SU-DHL-6 (cell line): ENCODE measurements around the gene HS3ST3A1.

Experiments used
- H2AFZ ChIP-seq: fragments of 200-600 bp; sonication (generic); 2 replicates; pipeline ENCODE4 v1.6.1; 2014; ENCODE audit warnings: low read depth, mild to moderate bottlenecking, moderate library complexity, mixed read lengths, antibody characterized with exemption, low read length; ENCODE audit not compliant: severe bottlenecking
- H3F3A ChIP-seq: fragments of 200-600 bp; shearing (Covaris generic); 2 replicates; pipeline ENCODE4 v1.6.0; 2016; ENCODE audit warnings: antibody characterized with exemption, mild to moderate bottlenecking; ENCODE audit not compliant: insufficient read depth
- H3K27ac ChIP-seq: fragments of 200-600 bp; sonication (generic); 2 replicates; pipeline ENCODE4 v1.5.1; 2016; ENCODE audit warnings: low read depth, mild to moderate bottlenecking, low read length, moderate library complexity, mixed read lengths
- H3K27me3 ChIP-seq: fragments of 200-600 bp; sonication (generic), shearing (Covaris generic); 2 replicates; pipeline ENCODE4 v1.6.0; 2014; ENCODE audit warnings: mild to moderate bottlenecking, low read length
- H3K36me3 ChIP-seq: fragments of 200-600 bp; sonication (generic); 2 replicates; pipeline ENCODE4 v1.6.1; 2014; ENCODE audit warnings: mild to moderate bottlenecking, low read length, mixed read lengths
- H3K4me2 ChIP-seq: fragments of 300-600, 200-600 bp; shearing (Covaris generic), sonication (generic); 2 replicates; pipeline ENCODE4 v1.6.0; 2014; ENCODE audit warnings: low read length, low read depth, mild to moderate bottlenecking; ENCODE audit not compliant: poor library complexity, severe bottlenecking
- H3K4me3 ChIP-seq: fragments of 200-600 bp; sonication (generic); 2 replicates; pipeline ENCODE4 v1.5.1; 2014; ENCODE audit warnings: antibody characterized with exemption, low read length, mild to moderate bottlenecking, mixed read lengths; ENCODE audit not compliant: insufficient read depth, poor library complexity, severe bottlenecking
- H3K79me2 ChIP-seq: fragments of 200-600 bp; sonication (generic); 2 replicates; pipeline ENCODE4 v1.6.1; 2014; ENCODE audit warnings: mild to moderate bottlenecking, low read length, moderate library complexity; ENCODE audit not compliant: insufficient read depth
- H3K9ac ChIP-seq: fragments of 200-600 bp; sonication (generic); 2 replicates; pipeline ENCODE4 v1.7.0; 2014; ENCODE audit warnings: mild to moderate bottlenecking, low read length
- H3K9me2 ChIP-seq: fragments of 200-600 bp; sonication (generic); replicated peaks from 2 replicates; pipeline ENCODE4 v1.6.1; 2014; ENCODE audit warnings: low read length; ENCODE audit not compliant: insufficient read depth
- H3K9me3 ChIP-seq: fragments of 200-600 bp; sonication (generic); 2 replicates; pipeline ENCODE4 v1.6.1; 2014; ENCODE audit warnings: low read length, mixed read lengths; ENCODE audit not compliant: insufficient read depth
- H4K20me1 ChIP-seq: fragments of 200-600 bp; sonication (generic); 2 replicates; pipeline ENCODE4 v1.6.1; 2014; ENCODE audit warnings: low read depth, mild to moderate bottlenecking, antibody characterized with exemption, low read length, moderate library complexity, mixed read lengths
- CTCF ChIP-seq: fragments of 200-600 bp; sonication (generic); IDR thresholded peaks from one replicate; pipeline ENCODE4 v1.5.1; 2017; ENCODE audit warnings: antibody characterized with exemption, mild to moderate bottlenecking, low read length, moderate library complexity; ENCODE audit not compliant: insufficient read depth, poor library complexity, severe bottlenecking
- EZH2phosphoT487 ChIP-seq: fragments of 200-600 bp; sonication (generic), shearing (Covaris generic); conservative IDR thresholded peaks from 2 replicates; pipeline ENCODE4 v1.6.1; 2018; ENCODE audit warnings: mild to moderate bottlenecking, antibody characterized with exemption, low read length, moderate library complexity, mixed read lengths

Gene HS3ST3A1

DNA sequence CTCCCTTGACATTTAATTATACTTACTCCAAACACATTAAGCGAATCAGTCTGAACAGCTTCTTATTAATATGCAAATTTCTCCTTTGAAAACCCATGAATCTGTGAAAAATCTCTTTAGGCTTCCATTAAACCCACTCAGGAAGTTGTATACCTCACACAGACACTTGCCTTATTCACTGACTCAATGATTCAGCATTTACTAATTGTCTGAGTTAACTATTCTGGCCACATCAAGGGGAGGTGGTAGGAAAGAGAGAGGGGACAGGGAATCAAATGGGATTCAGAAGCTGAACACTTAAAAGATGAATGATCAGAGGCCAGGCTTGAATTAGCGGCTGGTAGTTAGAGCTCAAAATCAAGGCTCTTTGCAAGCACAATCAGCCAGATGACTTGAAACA is 70.0 kb downstream of the HS3ST3A1 start:
- no peaks in the 10 kb centered on the region for H4K20me1 ChIP-seq
- H3K27me3 ChIP-seq, result no peaks in the 10 kb centered on the region
- no peaks in the 10 kb centered on the region for H3K9me2 ChIP-seq
- no peaks in the 10 kb centered on the region for H3K79me2 ChIP-seq
- no peak overlapping the region for H2AFZ ChIP-seq
- no peaks in the 10 kb centered on the region for H3F3A ChIP-seq
- H3K4me2 ChIP-seq, result no peak overlapping the region
- H3K9ac ChIP-seq, result no peak overlapping the region
- H3K4me3 ChIP-seq, result no peak overlapping the region
- no peaks in the 10 kb centered on the region for H3K9me3 ChIP-seq
- TF ChIP-seq EZH2phosphoT487, result no peak
- no peak for TF ChIP-seq CTCF
- H3K27ac ChIP-seq, result no peak overlapping the region
- H3K36me3 ChIP-seq, result no peaks in the 10 kb centered on the region

DNA sequence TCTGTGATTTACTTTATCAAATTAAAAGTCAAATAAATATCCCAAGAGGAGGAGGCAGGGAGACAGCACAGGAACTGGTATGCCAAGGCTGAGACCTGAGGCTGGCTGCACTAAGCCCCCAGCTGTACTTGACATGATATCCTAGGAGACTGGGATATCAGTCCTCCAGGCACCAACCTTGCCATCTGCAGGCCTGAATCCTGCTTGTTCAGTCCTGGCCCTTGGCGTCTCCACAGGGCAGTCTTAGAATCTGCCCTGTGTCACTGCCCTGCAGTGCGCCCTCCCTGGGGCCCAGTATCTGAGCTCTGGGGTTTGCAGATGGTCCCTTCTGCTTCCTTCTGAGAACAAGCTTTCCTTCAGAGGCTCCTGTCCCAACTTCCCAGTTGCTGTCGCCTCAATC is 75.9 kb downstream of the HS3ST3A1 start:
- no peaks in the 10 kb centered on the region for H3K27me3 ChIP-seq
- no peaks in the 10 kb centered on the region for H4K20me1 ChIP-seq
- no peaks in the 10 kb centered on the region for H3K9me3 ChIP-seq
- no peaks in the 10 kb centered on the region for H3K9me2 ChIP-seq
- no peak overlapping the region for H3K27ac ChIP-seq
- TF ChIP-seq EZH2phosphoT487 (no peak), CTCF (no peak)
- H3K79me2 ChIP-seq, result no peaks in the 10 kb centered on the region
- no peaks in the 10 kb centered on the region for H3K36me3 ChIP-seq
- H3K4me2 ChIP-seq, result no peak overlapping the region
- H3K4me3 ChIP-seq, result no peak overlapping the region
- no peak overlapping the region for H3K9ac ChIP-seq
- no peaks in the 10 kb centered on the region for H3F3A ChIP-seq
- no peak overlapping the region for H2AFZ ChIP-seq

GRCh38 chr17:13523164-13523563 is 78.6 kb downstream of the HS3ST3A1 start:
- no peaks in the 10 kb centered on the region for H3K36me3 ChIP-seq
- no peaks in the 10 kb centered on the region for H3K79me2 ChIP-seq
- H3F3A ChIP-seq, result no peaks in the 10 kb centered on the region
- H3K9ac ChIP-seq, result no peak overlapping the region
- H3K9me3 ChIP-seq, result no peaks in the 10 kb centered on the region
- no peak for TF ChIP-seq CTCF
- TF ChIP-seq EZH2phosphoT487, result no peak
- no peaks in the 10 kb centered on the region for H3K27me3 ChIP-seq
- no peak overlapping the region for H3K27ac ChIP-seq
- no peak overlapping the region for H3K4me2 ChIP-seq
- no peak overlapping the region for H2AFZ ChIP-seq
- no peak overlapping the region for H3K4me3 ChIP-seq
- no peaks in the 10 kb centered on the region for H3K9me2 ChIP-seq
- no peaks in the 10 kb centered on the region for H4K20me1 ChIP-seq

- Histone ChIP-seq H4K20me1 (no peaks in the 10 kb centered on the region), H3K79me2 (no peaks in the 10 kb centered on the region), H3K4me2 (no peak overlapping the region), H3K9me2 (no peaks in the 10 kb centered on the region), H3K27me3 (no peaks in the 10 kb centered on the region), H3F3A (no peaks in the 10 kb centered on the region), H3K9me3 (no peaks in the 10 kb centered on the region), H2AFZ (no peak overlapping the region), H3K36me3 (no peaks in the 10 kb centered on the region), H3K27ac (no peak overlapping the region), H3K4me3 (no peak overlapping the region), H3K9ac (no peak overlapping the region)
- TF ChIP-seq CTCF (no peak), EZH2phosphoT487 (no peak)
These were observed 79.0 kb downstream of the HS3ST3A1 start for GRCh38 chr17:13522749-13523148.
